Measurements from ENCODE around the gene PDGFD. TPM values are rescaled to one million over a fixed set of nuclear protein-coding genes. Genes with fewer than 3 reads are reported as not detected.

The PDGFD gene
- total RNA-seq, 2 experiments from 2014 or later: 0.20 TPM; not detected in 1

DNA sequence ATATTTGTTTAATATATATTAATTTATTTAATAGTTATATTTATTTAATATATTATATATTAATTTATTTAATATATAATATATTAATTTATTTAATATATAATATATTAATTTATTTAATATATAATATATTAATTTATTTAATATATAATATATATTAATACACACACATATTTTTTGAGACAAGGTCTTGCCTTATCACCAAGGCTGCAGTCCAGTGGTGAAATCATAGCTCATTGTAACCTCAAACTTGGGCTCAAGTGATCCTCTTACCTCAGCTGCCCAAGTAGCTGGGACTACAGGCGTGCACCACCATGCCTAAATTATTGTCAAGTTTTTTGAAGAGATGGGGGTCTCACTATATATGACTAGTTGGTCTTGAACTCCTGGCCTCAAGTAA lies 178.9 kb downstream of the PDGFD start:
- ChIA-PET CTCF (no interaction called here), POLR2A (no interaction called here)
- Mint-ChIP-seq H3K36me3 (ENCODE audit: low read depth) (no peaks in the 10 kb centered on the region), H3K4me3 (no peak overlapping the region), H3K27ac (no peak overlapping the region), H3K4me1 (ENCODE audit: low read depth) (no peaks in the 10 kb centered on the region), H3K9me3 (peaks cover 4% of the 10 kb centered on the region), H3K27me3 (no peaks in the 10 kb centered on the region)
- ATAC-seq (no peak), DNase-seq (no peak)
- no peak for TF ChIP-seq CTCF (IDR thresholded peaks at IDR 0.05)
- intact Hi-C loops (cut with micrococcal nuclease): no loop called here

DNA sequence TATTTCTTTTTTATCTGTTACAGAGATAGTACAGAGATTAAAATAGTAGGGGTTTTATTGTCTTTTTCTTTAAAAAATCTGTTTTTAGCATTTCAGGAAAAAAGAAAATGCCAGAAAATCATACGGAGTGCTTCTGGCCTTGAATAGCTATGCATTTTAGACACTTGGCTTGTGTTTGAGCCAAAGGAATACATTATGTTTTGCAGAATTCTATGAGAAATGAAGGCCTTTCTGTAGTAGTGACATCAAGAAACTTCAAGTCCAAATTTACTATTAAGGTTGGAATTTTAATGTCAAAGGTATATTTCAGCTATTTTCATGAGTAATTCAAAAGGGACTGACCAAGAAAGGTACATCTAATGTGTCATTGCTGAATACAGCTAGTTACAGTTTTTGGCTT lies 183.8 kb downstream of the PDGFD start:
- no peaks in the 10 kb centered on the region for H3K27me3 Mint-ChIP-seq
- intact Hi-C loops (cut with micrococcal nuclease): no loop called here
- CTCF ChIA-PET: no interaction called here
- H3K9me3 Mint-ChIP-seq: peaks cover 5% of the 10 kb centered on the region
- POLR2A ChIA-PET: no interaction called here
- no peak overlapping the region for H3K4me3 Mint-ChIP-seq
- TF ChIP-seq CTCF (IDR thresholded peaks at IDR 0.05): no peak
- ATAC-seq (no peak), DNase-seq (no peak)
- H3K27ac Mint-ChIP-seq: no peak overlapping the region
- H3K36me3 Mint-ChIP-seq (ENCODE audit: low read depth): no peaks in the 10 kb centered on the region
- H3K4me1 Mint-ChIP-seq (ENCODE audit: low read depth): no peaks in the 10 kb centered on the region

- no peaks in the 10 kb centered on the region for H3K36me3 Mint-ChIP-seq (ENCODE audit: low read depth)
Measured at GRCh38 chr11:103978616-103979595, 185.0 kb downstream of the PDGFD start.

DNA sequence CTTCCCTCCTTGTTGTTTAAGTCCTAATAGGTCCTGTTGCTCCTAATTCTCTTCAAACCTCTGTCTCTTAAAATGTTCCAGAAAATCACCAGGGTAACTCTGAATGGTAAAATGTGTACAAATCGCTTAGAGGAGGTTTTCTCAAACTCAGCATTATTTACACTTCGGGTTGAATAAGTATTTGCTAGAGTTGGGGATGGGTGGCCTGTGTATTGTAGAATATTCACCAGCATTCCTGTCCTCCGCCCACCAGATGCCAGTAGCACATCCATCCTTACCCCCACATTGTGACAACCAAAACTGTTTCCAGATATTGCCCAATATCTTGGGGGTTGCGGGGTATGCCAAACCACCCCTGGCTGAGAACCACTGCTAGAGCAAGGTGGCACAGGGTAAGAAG lies 191.9 kb downstream of the PDGFD start:
- CTCF ChIA-PET: no interaction called here

More at GRCh38 chr11:103978616-103979595, 185.0 kb downstream of the PDGFD start:
- POLR2A ChIA-PET: no interaction called here
- TF ChIP-seq CTCF (IDR thresholded peaks at IDR 0.05): no peak
- intact Hi-C loops (cut with micrococcal nuclease): no loop called here
- peaks cover 1% of the 10 kb centered on the region for H3K27me3 Mint-ChIP-seq
- H3K4me1 Mint-ChIP-seq (ENCODE audit: low read depth): no peaks in the 10 kb centered on the region
- CTCF ChIA-PET: interaction anchor here (1.0 kb wide), 1 partner anchor 297 kb away, joined by 4 read pairs; no protein-coding TSS in a partner anchor
- ATAC-seq (no peak), DNase-seq (no peak)
- no peak overlapping the region for H3K4me3 Mint-ChIP-seq
- H3K27ac Mint-ChIP-seq: no peak overlapping the region
- H3K9me3 Mint-ChIP-seq: peaks cover 3% of the 10 kb centered on the region

More for the DNA sequence above, 191.9 kb downstream of the PDGFD start:
- peaks cover 3% of the 10 kb centered on the region for H3K27me3 Mint-ChIP-seq
- peaks cover 3% of the 10 kb centered on the region for H3K9me3 Mint-ChIP-seq
- H3K4me1 Mint-ChIP-seq (ENCODE audit: low read depth): no peaks in the 10 kb centered on the region
- H3K36me3 Mint-ChIP-seq (ENCODE audit: low read depth): no peaks in the 10 kb centered on the region
- H3K4me3 Mint-ChIP-seq: no peak overlapping the region
- ATAC-seq (no peak), DNase-seq (no peak)
- H3K27ac Mint-ChIP-seq: no peak overlapping the region
- no peak for TF ChIP-seq CTCF (IDR thresholded peaks at IDR 0.05)
- POLR2A ChIA-PET: no interaction called here
- intact Hi-C loops (cut with micrococcal nuclease): no loop called here
